Esophagus squamous epithelium (tissue), 5 donors: ENCODE data around the gene GPR42. TPM values are rescaled to one million over a fixed set of nuclear protein-coding genes. Genes with fewer than 3 reads are reported as not detected.
"Not testable (repeated sequence)": the region's sequence is repeated elsewhere in the genome, so short reads cannot be mapped to it uniquely, and the experiment has no call there.

Experiments used
- DNase-seq: peaks from one replicate; lab custom pipeline; 2025; lab: John Stamatoyannopoulos, UW
- H3K27ac ChIP-seq, 4 donors: fragments of 200-600 bp; sonication (generic); one replicate each; pipeline ENCODE4 v1.5.1; 2016 to 2019; ENCODE audit warnings: mild to moderate bottlenecking in 1 of 4
- H3K27me3 ChIP-seq, 4 donors: fragments of 200-600 bp; sonication (generic); 1 replicate in 3 of 4; 2 replicates in 1 of 4; pipeline versions ENCODE4 v1.5.1 to v1.6.0; 2017 to 2021; ENCODE audit warnings: antibody characterized with exemption in 1 of 4
- H3K36me3 ChIP-seq, 3 donors: fragments of 200-600 bp; sonication (generic); one replicate each; pipeline ENCODE4 v1.5.1; 2016 to 2019
- H3K4me1 ChIP-seq, 3 donors: fragments of 200-600 bp; sonication (generic); one replicate each; pipeline ENCODE4 v1.5.1; 2017 to 2019
- H3K4me3 ChIP-seq, 4 donors: fragments of 200-600 bp; sonication (generic); 1 replicate in 3 of 4; 2 replicates in 1 of 4; pipeline ENCODE4 v1.5.1; 2016 to 2019; ENCODE audit warnings: mild to moderate bottlenecking in 2 of 4, moderate library complexity in 1 of 4
- H3K9me3 ChIP-seq, 3 donors: fragments of 200-600 bp; sonication (generic); one replicate each; pipeline ENCODE4 v1.5.1; 2016 to 2019
- CTCF ChIP-seq, 6 experiments: fragments of 450-650 bp in 4 of 6; fragments of 200-600 bp in 2 of 6; sonication (generic) in 2 of 6; IDR thresholded peaks; one replicate each; pipeline ENCODE4 v1.5.1; 2016 to 2019; ENCODE audit warnings: antibody characterized with exemption in 6 of 6, mild to moderate bottlenecking in 4 of 6, moderate library complexity in 4 of 6
- POLR2A ChIP-seq, 4 donors: fragments of 450-650 bp; IDR thresholded peaks; one replicate each; pipeline ENCODE4 v1.6.1; 2017; ENCODE audit warnings: antibody characterized with exemption in 4 of 4, mild to moderate bottlenecking in 4 of 4, moderate library complexity in 3 of 4
- WGBS, 2 donors: methylation state at CpG; one replicate each; pipeline ENCODE4 v1.1.5; 2018; 5-methylcytosine and 5-hydroxymethylcytosine counted together
- intact Hi-C: fragments of 100-400 bp; cut with DNase I; formaldehyde crosslinking; loops from one replicate; pipeline ENCODE4 v1.15.0; 2022
- total RNA-seq, 4 donors: library from RNA; depleted of rRNA; stranded (reverse); fragments of >200 nt; gene quantifications; one replicate each; pipeline ENCODE4 v1.1.0, GENCODE V29; 2016
- donor health status: DM: yes; HTN: yes; CAD: no.

The GPR42 gene
- total RNA-seq, 4 donors from 2014 or later = not detected

- H3K36me3 ChIP-seq = no peaks in the 10 kb centered on the region
- 90 to 93% methylated on average over 3 to 6 of the region's 7 CpGs for WGBS, 2 donors
- H3K4me3 ChIP-seq = no peak overlapping the region
- DNase-seq = no peak
- no peaks in the 10 kb centered on the region for H3K4me1 ChIP-seq
- H3K9me3 ChIP-seq = no peaks in the 10 kb centered on the region
- H3K27me3 ChIP-seq = peaks cover 0 to 17% (median 0%) of the 10 kb centered on the region in 4 donors
- intact Hi-C loops = no loop called here
- no peak for TF ChIP-seq CTCF (IDR thresholded peaks at IDR 0.05)
- TF ChIP-seq POLR2A (IDR thresholded peaks at IDR 0.05) = no peak
- H3K27ac ChIP-seq = no peak overlapping the region
Measured at GRCh38 chr19:35373492-35373891, 2.6 kb downstream of the GPR42 start.

- H3K9me3 ChIP-seq, DNase-seq, intact Hi-C loops, H3K4me3 ChIP-seq, H3K27ac ChIP-seq, H3K36me3 ChIP-seq, H3K4me1 ChIP-seq: not testable (repeated sequence)
- peaks cover 0 to 17% (median 0%) of the 10 kb centered on the region in 4 donors for H3K27me3 ChIP-seq
Measured at GRCh38 chr19:35374031-35374430, 3.2 kb downstream of the GPR42 start.

- Histone ChIP-seq H3K27me3 (peaks cover 0 to 28% (median under 1%) of the 10 kb centered on the region in 4 donors), H3K4me1 (no peaks in the 10 kb centered on the region), H3K27ac (no peak overlapping the region), H3K4me3 (no peak overlapping the region), H3K36me3 (no peaks in the 10 kb centered on the region), H3K9me3 (no peaks in the 10 kb centered on the region)
- 76 to 85% methylated on average over 11 to 12 of the region's 12 CpGs for WGBS, 2 donors
- no peak for TF ChIP-seq POLR2A (IDR thresholded peaks at IDR 0.05)
- TF ChIP-seq CTCF (IDR thresholded peaks at IDR 0.05) = no peak
- intact Hi-C loops = no loop called here
- DNase-seq = no peak
Measured at GRCh38 chr19:35375505-35376307, 4.8 kb downstream of the GPR42 start.

GRCh38 chr19:35377656-35378055 is 6.8 kb downstream of the GPR42 start:
- H3K36me3 ChIP-seq = no peaks in the 10 kb centered on the region
- WGBS, 2 donors = 18 to 43% methylated on average over 1 of the region's 1 CpG
- intact Hi-C loops = no loop called here
- H3K4me1 ChIP-seq = no peaks in the 10 kb centered on the region
- no peak for DNase-seq
- no peak overlapping the region for H3K4me3 ChIP-seq
- TF ChIP-seq POLR2A (IDR thresholded peaks at IDR 0.05) = no peak
- TF ChIP-seq CTCF (IDR thresholded peaks at IDR 0.05) = no peak
- no peaks in the 10 kb centered on the region for H3K9me3 ChIP-seq
- no peak overlapping the region for H3K27ac ChIP-seq
- H3K27me3 ChIP-seq = peaks cover 0 to 46% (median 2%) of the 10 kb centered on the region in 4 donors

GRCh38 chr19:35378356-35378755 is 7.5 kb downstream of the GPR42 start:
- no peak overlapping the region for H3K27ac ChIP-seq
- TF ChIP-seq CTCF (IDR thresholded peaks at IDR 0.05) (no peak), POLR2A (IDR thresholded peaks at IDR 0.05) (no peak)
- H3K4me1 ChIP-seq = no peaks in the 10 kb centered on the region
- WGBS, 2 donors = 86 to 100% methylated on average over 3 of the region's 3 CpGs
- DNase-seq = no peak
- H3K9me3 ChIP-seq = no peaks in the 10 kb centered on the region
- H3K27me3 ChIP-seq = peaks cover 0 to 48% (median 2%) of the 10 kb centered on the region in 4 donors
- no peak overlapping the region for H3K4me3 ChIP-seq
- H3K36me3 ChIP-seq = no peaks in the 10 kb centered on the region
- intact Hi-C loops = no loop called here

- H3K36me3 ChIP-seq, H3K4me1 ChIP-seq, intact Hi-C loops, H3K9me3 ChIP-seq, H3K4me3 ChIP-seq, DNase-seq, H3K27ac ChIP-seq: not testable (repeated sequence)
- 88 to 89% methylated on average over 4 of the region's 5 CpGs for WGBS, 2 donors
- peaks cover 0 to 54% (median 2%) of the 10 kb centered on the region in 4 donors for H3K27me3 ChIP-seq
Measured at GRCh38 chr19:35379545-35379944, 8.7 kb downstream of the GPR42 start.
